GM19099 (cell line): ENCODE data around the gene PTPRN2.

ENCODE experiments used
- POLR2A ChIP-seq: IDR thresholded peaks from 3 replicates; pipeline ENCODE4 v1.6.1; 2011; ENCODE audit warnings: low read depth; ENCODE audit not compliant: insufficient read length; ENCODE audit errors: extremely low read depth

Gene PTPRN2

DNA sequence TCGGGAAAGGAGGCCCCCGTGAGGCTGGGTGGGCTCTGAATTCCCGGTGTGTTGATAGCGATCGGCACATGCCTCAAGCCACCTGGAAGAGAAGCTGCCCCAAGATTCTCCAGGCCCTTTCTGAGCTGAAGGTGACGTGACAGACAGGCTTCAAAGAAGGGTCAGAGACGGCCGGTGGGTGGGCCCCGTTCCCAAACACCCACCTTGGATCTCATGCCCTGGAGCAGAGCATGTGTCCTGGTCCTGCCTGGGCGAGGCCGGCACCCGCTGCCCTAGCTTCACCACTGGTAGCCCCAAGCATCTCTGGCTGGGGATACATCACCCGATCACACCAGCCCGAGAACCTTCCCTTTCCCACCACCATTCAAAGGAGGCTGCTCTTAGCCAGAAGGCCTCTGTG is 851.8 kb downstream of the PTPRN2 start:
- no peak for TF ChIP-seq POLR2A

DNA sequence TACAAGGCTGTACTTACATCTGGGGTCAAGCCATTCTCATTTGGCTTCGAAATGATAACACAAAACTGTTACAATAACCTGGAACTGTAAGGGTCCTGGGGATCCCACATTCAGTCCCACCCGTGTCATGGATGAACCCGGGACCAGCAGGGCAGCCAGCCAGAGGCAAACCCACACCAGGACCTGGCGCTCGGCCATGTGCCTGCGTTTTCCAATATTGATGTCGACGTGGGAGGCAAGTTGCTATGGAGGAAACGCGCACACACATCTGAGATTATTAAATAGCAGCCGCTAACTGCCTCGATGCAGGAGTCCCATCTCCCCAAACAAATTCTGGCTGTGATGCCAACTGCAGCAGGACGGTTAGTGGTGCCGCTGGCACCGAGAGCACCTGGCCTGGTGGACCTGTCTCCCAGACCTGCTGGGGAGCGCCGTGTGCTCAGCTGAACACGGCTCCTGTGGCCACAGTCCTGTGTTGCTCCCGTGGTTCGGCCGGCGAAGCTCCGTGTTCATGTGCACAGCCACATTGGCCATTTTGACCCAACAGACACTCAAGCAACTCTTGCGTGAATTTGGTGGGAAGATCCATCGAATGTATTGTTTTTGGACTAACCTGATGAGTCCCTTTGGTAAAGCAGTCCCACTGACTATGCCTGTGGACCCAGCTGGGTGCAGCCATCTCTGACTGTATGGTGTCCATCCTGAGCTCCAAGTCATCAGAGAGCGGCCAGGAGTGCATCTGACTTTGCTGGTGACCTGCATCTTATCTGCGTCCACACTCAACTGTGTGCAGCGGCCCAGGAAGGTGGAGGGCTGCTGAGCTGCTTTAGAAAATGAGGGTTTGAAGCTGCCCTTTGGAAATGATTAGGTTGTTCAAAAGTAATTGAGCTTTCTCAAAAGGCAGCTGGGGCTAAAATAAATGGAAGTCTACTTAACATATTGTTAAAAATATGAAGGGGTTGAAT is 852.7 kb downstream of the PTPRN2 start:
- no peak for TF ChIP-seq POLR2A

DNA sequence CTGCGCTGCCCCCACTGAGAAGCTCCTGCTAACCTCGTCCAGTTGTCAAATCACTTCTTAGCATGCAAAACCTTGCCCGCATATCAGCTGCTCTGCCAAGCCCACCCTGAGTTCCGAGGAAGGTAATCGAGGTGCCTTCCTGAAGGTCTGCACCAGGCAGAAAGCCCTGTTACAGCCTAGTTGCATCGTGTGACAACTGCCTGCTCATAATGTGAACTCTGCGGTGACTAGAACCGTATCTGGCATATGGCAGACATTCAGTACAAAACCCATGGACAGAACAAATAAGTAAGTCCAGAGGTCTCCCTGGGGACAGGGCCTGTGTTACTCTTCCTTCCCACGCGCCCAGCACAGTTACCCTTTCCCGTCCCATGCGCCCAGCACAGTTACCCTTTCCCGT is 856.5 kb downstream of the PTPRN2 start:
- TF ChIP-seq POLR2A = no peak

DNA sequence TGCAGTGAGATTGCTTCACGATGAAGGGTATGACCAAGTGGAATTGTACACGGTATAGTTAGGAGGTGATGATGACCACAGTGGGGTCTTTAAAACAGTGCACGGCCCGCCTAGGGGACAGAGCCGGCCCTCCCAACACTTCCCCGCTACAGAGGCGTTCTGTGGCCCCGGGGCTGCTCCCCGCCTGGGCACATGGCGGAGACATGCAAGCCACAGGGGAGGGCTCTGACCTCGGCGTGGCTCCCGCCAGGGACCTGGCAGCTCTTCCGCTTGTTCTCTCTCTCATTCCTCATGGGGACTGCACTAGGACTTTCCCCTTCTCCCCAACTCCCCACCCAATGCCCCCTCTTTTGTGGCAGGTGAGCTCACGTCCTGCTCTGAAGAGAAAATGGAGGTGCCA is 857.0 kb downstream of the PTPRN2 start:
- TF ChIP-seq POLR2A = no peak

DNA sequence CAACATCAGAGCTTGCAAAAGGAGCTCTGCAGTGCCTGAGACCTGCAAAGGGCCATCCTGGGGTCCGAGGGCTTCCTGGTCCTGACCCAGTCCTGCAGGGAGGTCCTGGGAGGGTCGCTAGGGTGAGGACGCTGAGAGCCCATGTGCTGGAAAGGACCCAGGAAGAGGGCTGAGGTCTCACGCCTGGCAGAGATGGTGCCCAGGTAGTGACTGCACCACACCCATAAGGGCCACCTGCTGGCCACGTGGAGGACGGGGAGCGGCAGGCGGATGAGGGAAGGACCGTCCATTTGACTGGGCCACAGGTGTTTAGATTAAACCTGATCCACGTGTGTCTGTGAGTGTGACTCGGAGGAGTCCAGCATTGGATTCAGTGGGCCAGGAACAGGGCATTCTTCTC is 858.1 kb downstream of the PTPRN2 start:
- no peak for TF ChIP-seq POLR2A

DNA sequence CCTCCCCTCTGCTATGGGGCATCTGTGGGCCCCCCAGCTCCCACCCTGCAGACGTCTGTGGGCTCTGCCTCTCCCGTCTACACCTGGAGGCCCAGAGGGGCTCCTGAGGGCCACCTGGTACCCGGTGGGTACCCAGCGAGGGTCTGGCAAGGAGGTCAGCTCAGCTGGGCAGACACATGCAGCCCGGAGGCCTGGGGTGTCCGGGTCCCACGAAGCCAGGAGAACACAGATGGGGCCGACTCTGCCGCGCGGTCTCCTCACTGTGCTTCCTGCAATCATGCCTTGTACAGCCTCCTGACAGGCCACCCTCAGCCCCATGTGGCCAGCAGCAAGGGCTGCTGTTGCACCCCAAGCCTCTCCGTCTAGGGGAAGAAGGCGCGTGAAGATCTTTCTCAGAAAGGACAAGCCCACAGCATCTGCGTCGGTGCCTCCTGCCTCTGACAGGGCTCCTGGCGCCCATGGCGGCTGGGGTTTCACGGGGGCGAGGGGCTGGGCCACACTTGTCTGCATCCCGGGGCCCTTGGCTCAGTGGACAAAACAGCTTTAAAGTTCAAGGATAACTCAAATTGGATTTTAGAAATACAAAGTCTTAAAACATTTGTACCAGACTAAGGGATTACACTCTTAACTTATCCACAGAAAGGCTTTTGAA is 859.5 kb downstream of the PTPRN2 start:
- TF ChIP-seq POLR2A = no peak

DNA sequence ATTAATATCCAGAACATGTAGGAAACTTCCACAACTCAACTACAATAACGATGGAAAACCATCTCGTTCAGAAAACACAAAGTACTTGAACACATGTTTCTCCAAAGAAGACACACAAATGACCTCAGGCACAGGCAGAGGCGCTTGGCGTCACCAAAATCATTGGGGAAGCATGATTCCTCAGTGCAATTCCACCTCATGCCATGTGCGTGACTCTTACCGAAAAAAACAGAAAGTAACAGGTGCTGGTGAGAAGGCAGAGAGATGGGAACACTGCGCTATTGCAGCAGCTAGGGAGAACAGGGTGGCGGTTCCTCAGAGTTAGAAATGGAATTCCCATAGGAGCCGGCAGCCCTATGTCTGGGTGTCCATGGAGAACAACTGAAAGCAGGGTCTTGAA is 860.9 kb downstream of the PTPRN2 start:
- no peak for TF ChIP-seq POLR2A

DNA sequence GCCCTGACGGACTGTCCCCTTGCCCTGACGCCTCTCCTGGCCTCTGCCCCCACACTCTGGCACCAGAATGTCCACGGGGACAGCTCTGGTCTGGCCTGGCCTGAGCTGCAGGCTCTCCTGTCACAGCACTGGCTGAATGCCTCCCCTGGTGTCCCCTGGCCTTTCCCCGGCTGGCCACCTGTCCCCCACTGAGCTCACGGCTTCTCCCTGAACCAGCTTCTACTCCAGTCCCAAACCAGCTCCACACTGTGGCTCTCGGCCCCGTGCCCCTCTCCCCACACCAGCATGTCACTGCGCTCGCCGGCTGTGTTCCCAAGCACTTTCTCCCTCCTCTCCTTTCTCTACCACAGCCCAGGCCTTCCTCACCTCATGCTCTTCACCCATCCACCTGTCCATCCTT is 864.4 kb downstream of the PTPRN2 start:
- TF ChIP-seq POLR2A = no peak

DNA sequence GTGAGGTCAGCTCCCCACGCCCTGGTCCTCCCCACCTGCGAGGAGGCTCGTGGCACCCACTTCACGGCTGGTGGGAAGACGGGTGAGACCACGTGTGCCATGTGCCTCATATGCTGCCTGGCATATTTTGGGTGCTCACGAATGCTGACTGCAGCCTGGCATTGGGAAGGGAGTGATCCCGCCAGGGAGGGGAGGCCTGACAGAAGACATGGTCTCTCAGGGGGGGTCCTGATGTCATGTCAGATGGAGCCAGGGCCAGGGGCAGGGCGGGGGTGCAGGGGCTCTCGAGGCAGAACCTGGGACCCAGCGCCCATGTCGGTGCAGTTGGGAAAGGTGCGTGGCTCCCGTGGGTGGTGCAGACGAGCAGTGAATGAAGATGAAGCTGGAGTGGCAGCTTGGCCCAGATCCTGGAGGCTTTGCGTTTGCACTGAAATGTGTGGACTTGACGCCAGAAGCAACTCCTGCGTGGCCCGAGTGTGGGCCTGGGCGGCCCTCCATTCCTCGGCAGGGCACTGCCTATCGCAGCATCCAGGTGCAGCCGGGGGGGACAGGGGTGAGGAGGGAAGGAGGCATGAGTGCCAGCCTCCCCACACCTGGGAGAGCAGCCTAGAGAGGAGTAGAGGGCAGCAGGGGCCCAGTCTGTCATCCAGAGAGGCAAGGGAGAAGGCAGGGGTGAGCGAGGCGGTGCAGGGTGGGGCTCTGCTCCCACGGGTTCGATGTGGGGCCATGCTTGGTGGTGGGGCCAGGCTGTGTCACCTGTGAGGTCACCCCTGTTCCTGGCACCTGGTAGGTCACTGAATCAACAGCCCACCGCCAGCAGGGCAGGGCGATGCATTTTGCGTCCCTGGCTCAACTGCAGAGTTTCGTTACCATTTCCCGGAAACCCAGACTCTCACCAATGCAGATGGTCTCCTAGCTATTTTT is 865.2 kb downstream of the PTPRN2 start:
- no peak for TF ChIP-seq POLR2A

DNA sequence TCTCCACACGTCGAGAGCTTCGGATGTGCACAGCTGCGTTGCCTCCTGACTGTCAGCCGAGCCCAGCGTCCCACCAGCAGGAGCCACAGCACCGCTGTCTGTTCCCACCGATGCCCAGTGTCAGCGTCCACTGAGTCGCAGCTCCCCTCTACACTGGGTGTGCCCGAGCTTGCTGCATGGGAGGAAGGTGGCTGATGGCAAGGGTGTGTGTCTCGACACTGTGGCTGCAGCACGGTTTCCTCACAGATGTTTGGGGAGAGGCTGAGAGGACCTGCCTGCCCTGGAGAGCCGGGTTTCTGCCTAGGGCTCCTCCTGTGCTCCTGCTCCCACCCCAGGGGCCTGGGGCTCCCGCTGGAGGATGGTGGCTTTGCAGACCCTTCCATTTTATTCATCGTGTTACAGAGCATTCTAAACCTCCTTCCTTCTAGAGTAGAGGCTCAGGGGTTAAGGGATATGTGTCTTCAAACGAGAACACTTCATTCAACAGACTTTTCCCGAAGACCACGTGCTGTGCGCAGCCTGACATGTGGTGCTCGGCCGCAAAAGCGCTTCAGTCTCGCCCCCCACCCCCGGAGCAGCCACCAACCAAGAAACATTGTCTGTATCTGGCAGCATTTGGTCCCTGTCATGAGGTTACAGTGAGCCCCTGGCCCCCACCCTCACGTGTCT is 866.0 kb downstream of the PTPRN2 start:
- no peak for TF ChIP-seq POLR2A

DNA sequence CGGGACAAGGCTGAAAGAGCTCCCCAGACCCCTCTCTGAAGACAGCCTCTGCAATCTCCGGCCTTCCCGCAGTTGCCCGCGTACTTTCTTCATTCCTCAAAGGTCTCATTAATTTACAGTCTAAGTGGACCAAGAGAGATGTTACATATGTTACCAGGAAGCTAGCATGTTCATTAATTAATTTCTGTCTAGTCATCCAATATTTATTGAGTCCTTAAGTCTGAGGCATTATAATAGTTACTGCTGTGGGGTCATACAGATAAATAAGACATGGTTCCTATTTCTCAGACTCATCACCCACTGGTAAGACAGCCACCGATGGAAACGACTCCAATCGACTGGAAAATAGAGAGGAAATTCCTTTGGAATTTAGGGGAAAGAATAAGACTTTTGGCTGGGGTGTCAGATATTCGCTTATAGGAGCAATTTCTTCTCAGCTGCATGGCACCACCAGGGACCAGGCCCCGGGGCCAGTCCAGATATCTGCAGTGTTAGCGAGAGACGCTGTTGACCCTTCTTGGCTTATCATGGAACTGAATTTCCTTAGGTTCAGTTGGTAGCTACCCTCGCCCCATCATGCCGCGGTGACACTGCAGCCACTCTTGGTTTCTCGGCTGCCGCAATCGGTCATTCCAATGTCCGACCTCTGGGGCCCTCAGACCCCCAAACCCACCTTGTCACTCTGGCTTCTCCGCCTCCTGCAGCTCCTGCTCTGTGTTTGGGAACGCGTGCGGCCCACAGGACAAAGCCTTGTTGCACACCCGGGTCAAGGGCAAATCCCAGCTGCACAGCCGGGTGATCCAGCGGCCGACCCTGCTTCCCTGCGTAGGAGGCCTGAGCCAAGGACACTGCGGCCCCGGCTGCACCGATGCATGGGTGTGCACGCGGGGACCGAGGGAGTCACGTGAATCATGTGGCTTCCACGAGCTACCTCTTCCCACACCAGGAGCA is 867.6 kb downstream of the PTPRN2 start:
- TF ChIP-seq POLR2A = no peak

DNA sequence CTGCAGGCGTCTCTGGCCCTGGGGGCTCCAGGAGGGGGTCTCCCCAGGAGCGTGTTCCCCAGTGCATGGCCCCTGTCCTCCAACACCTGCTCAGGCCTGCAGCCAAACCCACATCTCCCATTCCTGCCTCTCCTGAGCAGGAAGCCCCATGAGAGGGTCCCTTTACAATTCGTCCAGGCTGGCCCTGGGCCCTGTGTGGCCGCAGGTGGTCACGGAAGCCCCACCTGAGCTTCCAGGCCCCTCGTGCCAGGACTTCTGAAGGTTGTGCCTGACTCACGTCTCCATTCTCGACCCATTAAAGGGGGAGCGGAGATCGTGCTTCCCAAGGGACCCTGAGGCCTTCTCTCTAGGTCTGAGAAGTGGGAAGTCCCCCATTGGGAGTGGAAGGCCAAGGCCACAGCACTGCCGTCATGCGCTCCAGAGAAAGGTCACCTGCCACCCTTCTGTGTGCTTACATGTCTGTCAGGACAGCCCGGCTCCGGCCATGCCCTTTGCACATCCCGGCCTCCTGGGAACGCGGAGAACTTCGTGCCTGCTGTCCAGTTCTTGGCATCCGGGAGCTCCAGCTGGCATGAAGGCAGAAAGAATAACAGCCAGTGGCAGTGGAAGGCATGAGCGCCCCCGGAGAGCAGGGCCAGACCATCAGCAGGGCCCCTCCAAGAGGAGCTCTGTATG is 868.5 kb downstream of the PTPRN2 start:
- TF ChIP-seq POLR2A = no peak

DNA sequence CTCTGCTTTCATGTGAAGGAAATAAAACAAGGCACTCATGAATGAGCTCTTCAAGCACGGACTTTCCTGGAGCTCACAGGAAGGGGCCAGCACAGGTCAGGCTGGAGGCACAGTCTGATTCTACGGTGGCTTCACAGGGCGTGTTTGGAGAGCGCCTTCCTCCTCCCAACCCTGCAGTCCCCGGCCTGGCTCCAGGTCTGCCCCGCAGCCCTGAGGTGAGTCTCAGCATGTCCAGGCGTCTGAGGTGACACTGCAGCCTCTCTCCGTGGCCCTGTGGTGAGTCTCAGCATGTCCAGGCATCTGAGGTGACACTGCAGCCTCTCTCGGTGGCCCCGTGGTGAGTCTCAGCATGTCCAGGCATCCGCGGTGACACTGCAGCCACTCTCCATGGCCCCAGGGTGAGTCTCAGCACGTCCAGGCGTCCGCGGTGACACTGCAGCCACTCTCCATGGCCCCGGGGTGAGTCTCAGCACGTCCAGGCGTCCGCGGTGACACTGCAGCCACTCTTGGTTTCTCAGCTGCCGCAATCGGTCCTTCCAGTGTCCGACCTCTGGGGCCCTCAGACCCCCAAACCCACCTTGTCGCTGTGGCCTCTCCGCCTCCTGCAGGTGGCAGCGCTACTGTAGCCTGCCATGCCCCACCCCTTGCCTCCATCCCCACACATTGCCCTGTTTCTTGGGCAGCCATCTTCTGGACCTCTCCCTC is 869.2 kb downstream of the PTPRN2 start:
- TF ChIP-seq POLR2A = no peak
